Left lung (tissue), 10 donors: ENCODE data around the gene MCUR1. TPM values are rescaled to one million over a fixed set of nuclear protein-coding genes. Genes with fewer than 3 reads are reported as not detected.
"Not testable (repeated sequence)": the region's sequence is repeated elsewhere in the genome, so short reads cannot be mapped to it uniquely, and the experiment has no call there.

Source experiments
- ATAC-seq: fragments of 200-7000 bp; cut with Tn5 transposase; one replicate; pipeline ENCODE4 v1.9.1; 2020; ENCODE audit warnings: moderate library complexity
- DNase-seq, 4 donors: peaks; one replicate each; pipeline ENCODE4 v3.0.0-alpha.2; 2013 to 2020
- H3K27ac ChIP-seq, 2 donors: fragments of 200-600 bp; sonication (generic) in 1 of 2; one replicate each; pipeline versions ENCODE4 v1.5.0 to v1.8.0; 2020 to 2021
- H3K27me3 ChIP-seq, 2 donors: fragments of 200-600 bp; sonication (generic) in 1 of 2; one replicate each; pipeline versions ENCODE4 v1.5.0 to v1.8.0; 2020 to 2021
- H3K36me3 ChIP-seq, 2 donors: fragments of 200-600 bp; sonication (generic) in 1 of 2; one replicate each; pipeline versions ENCODE4 v1.5.0 to v1.8.0; 2020 to 2021
- H3K4me1 ChIP-seq, 2 donors: fragments of 200-600 bp; one replicate each; pipeline ENCODE4 v1.8.0; 2021
- H3K4me3 ChIP-seq, 2 donors: fragments of 200-600 bp; sonication (generic) in 1 of 2; one replicate each; pipeline versions ENCODE4 v1.5.0 to v1.8.0; 2020 to 2021; ENCODE audit warnings: mild to moderate bottlenecking in 1 of 2
- H3K9me3 ChIP-seq, 2 donors: fragments of 200-600 bp; sonication (generic) in 1 of 2; one replicate each; pipeline versions ENCODE4 v1.5.0 to v1.8.0; 2020 to 2021
- intact Hi-C, 2 donors: fragments of 100-400 bp; cut with DNase I; formaldehyde crosslinking; loops; one replicate each; pipeline versions ENCODE4 v1.11.2 to v1.14.2; 2022
- polyA plus RNA-seq, 6 donors: library from polyadenylated mRNA; unstranded; fragments of 120-200 nt; gene quantifications; one replicate each; pipeline ENCODE4 v1.2.1, GENCODE V29; 2013; ENCODE audit not compliant: insufficient read length in 6 of 6
- total RNA-seq, 2 donors: library from RNA; stranded (reverse); fragmentation: NEBNext Ultra II Directional; extraction: Animal tissue kit (Norgen Biotek cat#: 25700); gene quantifications; one replicate each; pipeline ENCODE4 v1.2.1, GENCODE V29; 2021
- TF ChIP-seq, protein P1 (sequence below), 2 donors: fragments of 200-600 bp; sonication (generic) in 1 of 2; IDR thresholded peaks; one replicate each; pipeline versions ENCODE4 v1.5.0 to v1.8.0; 2021; ENCODE audit warnings: antibody characterized with exemption in 2 of 2
- donor health status: DM: no; HTN: yes; CAD: no.
- donor health status: DM: no; HTN: no; CAD: no.

Gene MCUR1
- total and polyA plus RNA-seq, 8 donors, result 25.3 to 41.1 (median 32.4) TPM

DNA sequence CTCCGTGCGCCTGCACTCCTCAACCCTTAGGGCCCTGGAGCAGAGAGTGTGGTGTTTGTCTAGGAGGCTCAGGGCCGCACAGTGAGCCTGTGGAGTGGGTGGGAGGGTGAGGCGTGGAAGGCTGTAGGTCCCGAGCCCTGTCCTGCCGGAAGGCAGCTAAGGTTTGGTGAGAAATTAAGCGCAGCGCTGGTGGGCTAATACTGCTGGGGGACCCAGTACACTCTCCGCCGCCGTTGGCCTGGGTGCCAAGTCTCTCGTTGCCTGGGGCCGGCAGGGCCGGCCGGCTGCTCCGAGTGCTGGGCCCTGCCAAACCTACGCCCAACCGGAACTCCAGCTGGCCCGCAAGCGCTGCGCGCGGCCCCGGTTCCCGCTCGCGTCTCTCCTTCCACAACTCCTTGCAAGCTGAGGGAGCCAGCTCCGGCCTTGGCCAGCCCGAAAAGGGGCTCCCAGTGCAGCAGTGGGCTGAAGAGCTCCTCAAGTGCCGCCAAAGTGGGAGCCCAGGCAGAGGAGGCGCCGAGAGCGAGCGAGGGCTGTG is 40.4 kb upstream of the MCUR1 start:
- ATAC-seq (no peak), DNase-seq (peak in 1 of 4 donors; percentile 72)
- Histone ChIP-seq H3K4me1 (peaks cover 0 to 4% of the 10 kb centered on the region in 2 donors), H3K9me3 (no peaks in the 10 kb centered on the region), H3K4me3 (no peak overlapping the region), H3K36me3 (no peaks in the 10 kb centered on the region), H3K27ac (no peak overlapping the region), H3K27me3 (peaks cover 11 to 21% of the 10 kb centered on the region in 2 donors)
- TF ChIP-seq, protein P1, sequence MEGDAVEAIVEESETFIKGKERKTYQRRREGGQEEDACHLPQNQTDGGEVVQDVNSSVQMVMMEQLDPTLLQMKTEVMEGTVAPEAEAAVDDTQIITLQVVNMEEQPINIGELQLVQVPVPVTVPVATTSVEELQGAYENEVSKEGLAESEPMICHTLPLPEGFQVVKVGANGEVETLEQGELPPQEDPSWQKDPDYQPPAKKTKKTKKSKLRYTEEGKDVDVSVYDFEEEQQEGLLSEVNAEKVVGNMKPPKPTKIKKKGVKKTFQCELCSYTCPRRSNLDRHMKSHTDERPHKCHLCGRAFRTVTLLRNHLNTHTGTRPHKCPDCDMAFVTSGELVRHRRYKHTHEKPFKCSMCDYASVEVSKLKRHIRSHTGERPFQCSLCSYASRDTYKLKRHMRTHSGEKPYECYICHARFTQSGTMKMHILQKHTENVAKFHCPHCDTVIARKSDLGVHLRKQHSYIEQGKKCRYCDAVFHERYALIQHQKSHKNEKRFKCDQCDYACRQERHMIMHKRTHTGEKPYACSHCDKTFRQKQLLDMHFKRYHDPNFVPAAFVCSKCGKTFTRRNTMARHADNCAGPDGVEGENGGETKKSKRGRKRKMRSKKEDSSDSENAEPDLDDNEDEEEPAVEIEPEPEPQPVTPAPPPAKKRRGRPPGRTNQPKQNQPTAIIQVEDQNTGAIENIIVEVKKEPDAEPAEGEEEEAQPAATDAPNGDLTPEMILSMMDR (IDR thresholded peaks at IDR 0.05), result no peak
- intact Hi-C loops, result no loop called here

DNA sequence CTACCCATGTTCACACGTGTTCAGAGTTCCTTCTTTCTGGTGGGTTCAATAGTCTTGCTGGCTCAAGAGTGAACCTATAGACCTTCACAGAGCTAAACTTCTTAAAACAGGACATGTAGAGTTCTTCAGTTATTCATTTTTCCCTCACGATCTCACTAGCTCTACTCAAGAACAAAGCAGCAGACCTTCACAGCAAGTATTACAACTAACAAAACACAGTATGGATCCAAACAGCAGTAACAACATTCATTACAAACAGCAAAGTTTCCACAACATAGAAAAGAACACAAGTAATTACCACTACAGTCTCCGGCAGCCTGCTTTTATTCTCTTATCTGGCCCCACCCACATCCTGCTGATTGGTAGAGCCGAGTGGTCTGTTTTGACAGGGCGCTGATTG is 39.5 kb upstream of the MCUR1 start:
- H3K4me1 ChIP-seq, result no peaks in the 10 kb centered on the region
- no peak for ATAC-seq
- peaks cover 3 to 11% of the 10 kb centered on the region in 2 donors for H3K27me3 ChIP-seq
- DNase-seq, result no peak
- intact Hi-C loops, result no loop called here
- no peak overlapping the region for H3K27ac ChIP-seq
- H3K4me3 ChIP-seq, result no peak overlapping the region
- H3K36me3 ChIP-seq, result no peaks in the 10 kb centered on the region
- H3K9me3 ChIP-seq, result no peaks in the 10 kb centered on the region
- TF ChIP-seq, protein P1 (IDR thresholded peaks at IDR 0.05), result no peak

DNA sequence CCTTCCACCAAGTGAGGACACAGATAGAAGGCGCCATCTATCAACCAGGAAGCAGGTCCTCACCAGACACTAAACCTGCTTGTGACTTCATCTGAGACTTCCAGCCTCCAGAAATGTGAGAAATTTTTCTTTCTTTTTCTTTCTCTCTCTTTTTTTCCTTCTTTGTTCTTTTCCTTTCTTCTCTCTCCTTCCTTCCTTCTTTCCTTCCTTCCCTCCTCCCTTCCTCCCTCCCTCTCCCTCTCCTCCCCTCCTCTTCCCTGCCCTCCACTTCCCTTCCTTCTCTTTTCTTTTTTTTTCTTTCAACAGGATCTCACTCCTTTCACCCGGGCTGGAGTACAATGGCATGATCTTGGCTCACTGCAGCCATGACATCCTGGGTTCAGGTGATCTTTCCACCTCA is 37.4 kb upstream of the MCUR1 start:
- ATAC-seq, result no peak

DNA sequence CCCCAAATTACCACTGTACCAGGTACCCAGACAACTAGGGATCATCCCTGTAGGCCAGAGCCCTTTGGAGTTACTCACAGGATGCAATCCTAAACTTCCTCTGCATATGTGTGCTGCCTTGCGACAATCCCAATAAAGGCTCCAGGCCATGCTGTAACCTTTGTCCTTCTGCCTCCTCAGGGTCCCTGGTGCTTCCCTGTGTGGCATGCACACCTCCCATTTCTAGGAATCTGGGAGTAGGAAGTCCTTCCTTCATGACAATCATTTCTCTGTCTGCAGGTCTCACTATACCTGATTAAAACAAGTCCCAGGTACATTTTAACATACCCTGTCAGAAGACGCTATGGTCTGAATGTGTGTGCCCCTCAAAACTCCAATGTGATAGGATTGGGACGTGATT is 37.0 kb upstream of the MCUR1 start:
- no peak for ATAC-seq
- Histone ChIP-seq H3K36me3 (no peaks in the 10 kb centered on the region), H3K4me1 (no peaks in the 10 kb centered on the region), H3K27me3 (no peaks in the 10 kb centered on the region), H3K4me3 (no peak overlapping the region), H3K27ac (no peak overlapping the region), H3K9me3 (no peaks in the 10 kb centered on the region)
- intact Hi-C loops, result no loop called here
- TF ChIP-seq, protein P1 (IDR thresholded peaks at IDR 0.05), result no peak
- DNase-seq, result no peak

More for the DNA sequence above, 37.4 kb upstream of the MCUR1 start:
- H3K36me3 ChIP-seq, result no peaks in the 10 kb centered on the region
- no peak for DNase-seq
- no peak overlapping the region for H3K27ac ChIP-seq
- H3K4me3 ChIP-seq, result no peak overlapping the region
- TF ChIP-seq, protein P1 (IDR thresholded peaks at IDR 0.05), result no peak
- H3K27me3 ChIP-seq, result no peaks in the 10 kb centered on the region
- H3K9me3 ChIP-seq, result no peaks in the 10 kb centered on the region
- intact Hi-C loops, result no loop called here
- no peaks in the 10 kb centered on the region for H3K4me1 ChIP-seq

DNA sequence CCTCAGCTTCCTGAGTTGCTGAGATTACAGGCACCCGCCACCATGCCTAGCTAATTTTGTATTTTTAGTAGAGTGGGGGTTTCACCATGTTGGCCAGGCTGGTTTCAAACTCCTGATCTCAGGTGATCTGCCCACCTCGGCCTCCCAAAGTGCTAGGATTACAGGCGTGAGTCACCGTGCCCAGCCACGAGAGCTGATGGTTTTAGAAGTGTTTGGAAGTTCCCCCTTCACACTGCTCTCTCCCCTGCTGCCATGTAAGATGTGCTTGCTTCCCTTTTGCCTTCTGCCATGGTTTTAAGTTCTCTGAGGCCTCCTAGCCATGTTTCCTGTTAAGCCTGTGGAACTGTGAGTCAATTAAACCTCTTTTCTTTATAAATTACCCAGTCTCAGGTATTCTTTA is 36.3 kb upstream of the MCUR1 start:
- H3K9me3 ChIP-seq, intact Hi-C loops, H3K4me1 ChIP-seq, DNase-seq, H3K27ac ChIP-seq, ATAC-seq, H3K36me3 ChIP-seq, H3K27me3 ChIP-seq, H3K4me3 ChIP-seq: not testable (repeated sequence)

DNA sequence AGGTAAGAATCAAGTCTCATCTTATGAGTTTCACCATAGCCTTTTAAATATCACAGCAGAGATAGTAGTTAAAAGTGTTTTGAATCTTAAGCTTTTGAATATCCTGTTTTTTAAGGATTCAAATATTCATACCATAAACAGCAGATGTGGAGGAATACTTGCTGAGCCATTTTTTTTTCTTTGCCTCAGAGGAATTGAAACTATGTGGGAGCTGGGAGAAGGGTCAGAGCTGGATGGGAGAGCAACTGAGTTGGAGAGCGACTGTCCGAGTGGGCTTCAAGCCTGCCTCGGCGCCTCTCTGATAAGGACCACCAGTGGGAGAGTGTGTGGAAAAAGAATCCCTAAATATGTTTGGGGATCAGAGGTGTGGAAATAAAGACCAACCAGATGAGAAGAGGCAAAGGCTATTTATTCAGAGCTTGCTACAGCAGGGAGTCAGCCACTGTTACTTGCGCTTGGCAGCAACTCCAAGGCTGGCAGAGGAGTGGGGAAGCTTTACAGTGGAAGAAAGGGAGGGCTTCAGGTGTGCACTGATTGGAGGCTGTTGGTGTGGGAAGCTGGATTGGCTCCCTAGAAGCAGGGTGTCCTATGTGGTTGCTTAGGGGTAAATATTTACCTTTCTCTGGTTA is 34.3 kb upstream of the MCUR1 start:
- no peaks in the 10 kb centered on the region for H3K27me3 ChIP-seq
- no peaks in the 10 kb centered on the region for H3K4me1 ChIP-seq
- TF ChIP-seq, protein P1 (IDR thresholded peaks at IDR 0.05), result no peak
- DNase-seq, result peak in 1 of 4 donors; percentile 29
- no peak overlapping the region for H3K27ac ChIP-seq
- no peaks in the 10 kb centered on the region for H3K36me3 ChIP-seq
- H3K9me3 ChIP-seq, result no peaks in the 10 kb centered on the region
- intact Hi-C loops, result no loop called here
- no peak overlapping the region for H3K4me3 ChIP-seq
- no peak for ATAC-seq
